ENCODE results near the gene DTD2. TPM values are rescaled to one million over a fixed set of nuclear protein-coding genes. Genes with fewer than 3 reads are reported as not detected.

The DTD2 gene
- 29.8 and 55.1 TPM in 2 replicates for total RNA-seq

GRCh38 chr14:31456841-31457664 lies at the start of gene DTD2:
DTD2 (minus strand) TSS chr14:31457506; CDS start chr14:31457393, 113 bp downstream.

GRCh38 chr14:31487886-31488285 lies 30.6 kb upstream of the DTD2 start, which contains the start of gene GPR33:
GPR33 (minus strand) TSS chr14:31488039; CDS start chr14:31483965, 4,074 bp downstream.

GRCh38 chr14:31420319-31421111 lies 36.8 kb downstream of the DTD2 start, which contains the start of gene HEATR5A:
HEATR5A (minus strand) TSS chr14:31420550; CDS start chr14:31402975, 17,575 bp downstream.

Other genes starting within 250 kb of the DTD2 start
- 222 and 231 TPM in 2 replicates for gene HECTD1, start 249.7 kb downstream of the DTD2 start, total RNA-seq
- gene HEATR5A, start 37.0 kb downstream of the DTD2 start, total RNA-seq, result 49.7 TPM in 2 replicates
- not detected in 2 replicates for gene GPR33, start 30.5 kb upstream of the DTD2 start, total RNA-seq
- gene NUBPL, start 103.9 kb upstream of the DTD2 start, total RNA-seq, result 9.0 and 12.5 TPM in 2 replicates

Measured in placental pericyte (primary cell).